ENCODE results near the gene CCNK. TPM values are rescaled to one million over a fixed set of nuclear protein-coding genes. Genes with fewer than 3 reads are reported as not detected.

CCNK gene
- total RNA-seq, 1 experiment from 2014 or later = 14.7 TPM

DNA sequence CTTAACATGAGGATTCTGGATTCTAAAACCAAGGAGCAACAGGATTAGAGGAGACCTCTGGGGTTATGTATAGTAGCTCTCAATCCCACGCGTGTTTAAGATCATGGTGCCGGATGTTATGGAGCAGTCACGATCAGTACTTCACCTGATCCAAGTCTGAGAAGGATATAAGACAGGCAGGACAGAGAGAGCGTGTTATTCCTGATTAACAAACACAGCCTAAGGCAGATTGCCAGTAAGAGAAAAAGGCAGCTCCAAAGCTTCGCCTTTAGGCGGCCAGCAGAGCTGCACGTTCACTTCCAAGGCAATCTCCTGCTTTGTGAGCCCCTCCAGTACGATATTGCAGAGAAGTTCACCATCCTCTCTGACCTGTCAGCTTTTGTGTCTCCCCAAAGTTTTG lies 6.0 kb upstream of the CCNK start:
- no peak for DNase-seq
- Histone ChIP-seq H3K36me3 (replicated peaks; ENCODE audit: control insufficient read depth, insufficient read depth, low read length) (no peaks in the 10 kb centered on the region), H3K27me3 (ENCODE audit: control insufficient read depth, insufficient read depth, low read length) (no peaks in the 10 kb centered on the region), H3K4me3 (ENCODE audit: insufficient read depth, low read depth, low read length) (no peak overlapping the region)

DNA sequence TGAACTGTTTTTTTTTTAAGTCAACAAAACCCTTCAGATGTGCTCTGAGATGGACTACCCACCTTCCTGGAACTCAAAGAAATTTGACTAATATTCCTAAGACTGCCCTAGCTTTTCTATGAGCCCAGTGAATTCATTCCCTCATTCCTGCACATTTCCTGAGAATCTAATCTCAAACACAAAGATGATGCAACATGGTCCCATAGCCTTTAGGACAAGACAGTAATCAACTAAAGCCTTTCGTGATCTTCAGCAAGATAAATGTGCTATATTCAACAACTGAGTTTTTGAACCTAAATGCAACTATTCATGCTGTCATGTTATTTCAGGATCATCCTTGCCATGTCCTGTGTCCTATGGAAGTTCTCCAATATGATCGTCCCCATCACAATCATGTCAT lies 5.5 kb upstream of the CCNK start:
- DNase-seq = no peak
- Histone ChIP-seq H3K27me3 (ENCODE audit: control insufficient read depth, insufficient read depth, low read length) (no peaks in the 10 kb centered on the region), H3K36me3 (replicated peaks; ENCODE audit: control insufficient read depth, insufficient read depth, low read length) (no peaks in the 10 kb centered on the region), H3K4me3 (ENCODE audit: insufficient read depth, low read depth, low read length) (no peak overlapping the region)

- no peak overlapping the region for H3K4me3 ChIP-seq (ENCODE audit: insufficient read depth, low read depth, low read length)
- no peak for DNase-seq
- no peaks in the 10 kb centered on the region for H3K27me3 ChIP-seq (ENCODE audit: control insufficient read depth, insufficient read depth, low read length)
- no peaks in the 10 kb centered on the region for H3K36me3 ChIP-seq (replicated peaks; ENCODE audit: control insufficient read depth, insufficient read depth, low read length)
Observed at GRCh38 chr14:99476864-99477263, 4.3 kb upstream of the CCNK start.

GRCh38 chr14:99478128-99478527 lies 3.1 kb upstream of the CCNK start:
- H3K36me3 ChIP-seq (replicated peaks; ENCODE audit: control insufficient read depth, insufficient read depth, low read length) = no peaks in the 10 kb centered on the region
- no peaks in the 10 kb centered on the region for H3K27me3 ChIP-seq (ENCODE audit: control insufficient read depth, insufficient read depth, low read length)
- no peak overlapping the region for H3K4me3 ChIP-seq (ENCODE audit: insufficient read depth, low read depth, low read length)
- DNase-seq = no peak

- Histone ChIP-seq H3K4me3 (ENCODE audit: insufficient read depth, low read depth, low read length) (peak overlapping the region; percentile 75), H3K27me3 (ENCODE audit: control insufficient read depth, insufficient read depth, low read length) (no peaks in the 10 kb centered on the region), H3K36me3 (replicated peaks; ENCODE audit: control insufficient read depth, insufficient read depth, low read length) (no peaks in the 10 kb centered on the region)
- no peak for DNase-seq
Observed at GRCh38 chr14:99479160-99479905, 1.9 kb upstream of the CCNK start.

DNA sequence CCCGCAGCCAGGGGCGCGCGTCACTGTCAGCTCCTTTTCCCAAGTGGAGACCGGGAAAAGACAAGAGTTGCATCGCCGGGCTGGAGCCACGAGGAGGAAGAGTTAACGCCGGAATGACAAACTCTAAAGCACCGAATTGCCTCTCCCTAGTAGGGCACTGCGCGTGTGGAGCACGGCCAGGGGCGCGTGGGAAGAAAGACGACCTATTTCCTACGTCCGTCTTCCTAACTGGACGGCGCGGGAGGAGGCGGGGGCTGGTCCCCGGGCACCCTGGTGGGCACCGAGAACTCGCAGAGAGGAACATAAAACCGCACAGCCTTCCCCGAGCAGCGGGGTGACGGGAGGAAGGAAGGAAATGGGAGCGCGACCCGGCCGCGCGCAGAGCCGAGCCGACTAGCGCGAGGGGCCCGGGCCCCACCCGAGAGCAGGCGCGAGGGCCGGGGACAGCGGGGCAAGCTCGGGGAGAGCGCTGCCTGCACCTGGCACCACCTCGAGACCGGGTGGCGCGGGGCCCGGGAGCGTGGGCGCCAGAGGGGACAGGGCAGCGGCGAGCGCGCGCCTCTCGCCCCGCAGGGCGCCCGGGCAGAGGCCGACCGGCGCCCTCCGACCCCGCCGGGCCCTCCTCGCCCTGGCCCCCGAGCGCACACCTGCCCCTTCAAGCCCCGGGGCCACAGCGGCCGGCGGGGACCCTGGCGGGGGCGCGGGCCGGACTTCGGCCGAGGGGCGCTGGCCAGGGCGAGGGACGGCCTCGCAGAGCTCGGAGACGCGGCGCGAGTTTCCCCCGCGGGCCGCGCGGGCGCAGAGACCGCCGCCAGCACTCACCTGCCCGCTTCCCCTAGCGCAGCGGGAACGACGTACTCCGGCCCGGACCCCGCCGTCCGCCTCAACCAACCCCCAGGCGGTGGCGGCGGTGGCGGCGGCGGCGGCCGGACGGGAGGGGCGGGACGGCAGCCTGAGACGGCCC lies 1.0 kb upstream of the CCNK start, which contains the start of gene SETD3:
SETD3 (minus strand) TSS at position 954 of the 964 bp plus-strand sequence. CDS start 15,054 bp downstream, outside the sequence.
- no peaks in the 10 kb centered on the region for H3K36me3 ChIP-seq (replicated peaks; ENCODE audit: control insufficient read depth, insufficient read depth, low read length)
- H3K27me3 ChIP-seq (ENCODE audit: control insufficient read depth, insufficient read depth, low read length) = no peaks in the 10 kb centered on the region
- peak within 1 kb of the TSS; percentile 94 for H3K4me3 ChIP-seq (ENCODE audit: insufficient read depth, low read depth, low read length)
- peak; percentile 77 for DNase-seq

DNA sequence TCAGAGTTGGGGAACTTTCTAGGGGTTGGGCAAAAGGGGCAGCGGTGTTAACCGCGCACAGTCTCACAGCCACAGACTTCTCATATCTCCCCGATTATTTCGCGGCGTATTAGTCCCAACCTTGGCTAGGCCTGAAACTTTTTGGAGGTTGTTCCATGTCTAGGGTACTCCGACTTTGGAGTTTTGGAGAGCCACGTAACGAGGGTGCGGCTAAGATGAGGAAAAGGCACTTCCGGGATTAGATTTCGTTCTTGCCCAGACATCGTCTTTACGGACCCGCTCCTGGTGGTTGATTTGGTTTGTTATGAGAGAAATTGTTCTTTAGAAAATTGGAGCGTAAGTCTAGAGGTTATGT lies 513 bp downstream of the CCNK start:
- DNase-seq = no peak

DNA sequence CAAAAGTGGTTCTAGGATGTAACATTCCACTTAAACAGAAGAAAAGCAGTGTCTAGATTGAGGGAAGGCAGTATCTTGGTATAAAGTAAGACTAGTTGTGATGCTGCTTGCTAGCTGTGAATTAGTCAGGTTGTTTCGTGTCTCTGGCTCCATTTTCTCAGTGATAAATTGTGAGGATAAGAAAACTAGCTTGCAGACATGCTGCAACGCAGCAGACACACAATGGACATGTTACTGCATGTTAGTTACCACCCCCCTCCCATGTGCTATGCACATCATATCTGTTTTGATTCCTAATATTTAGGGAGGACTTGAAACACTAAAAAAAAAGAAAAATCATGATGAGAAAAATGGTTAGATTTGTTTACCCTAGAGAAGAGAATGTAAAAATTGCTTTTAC lies 2.9 kb downstream of the CCNK start:
- H3K27me3 ChIP-seq (ENCODE audit: control insufficient read depth, insufficient read depth, low read length) = no peaks in the 10 kb centered on the region
- H3K36me3 ChIP-seq (replicated peaks; ENCODE audit: control insufficient read depth, insufficient read depth, low read length) = no peaks in the 10 kb centered on the region
- DNase-seq = no peak
- no peak overlapping the region for H3K4me3 ChIP-seq (ENCODE audit: insufficient read depth, low read depth, low read length)

More for the DNA sequence above, 513 bp downstream of the CCNK start:
- H3K4me3 ChIP-seq (ENCODE audit: insufficient read depth, low read depth, low read length) = peak overlapping the region; percentile 94
- no peaks in the 10 kb centered on the region for H3K27me3 ChIP-seq (ENCODE audit: control insufficient read depth, insufficient read depth, low read length)
- no peaks in the 10 kb centered on the region for H3K36me3 ChIP-seq (replicated peaks; ENCODE audit: control insufficient read depth, insufficient read depth, low read length)

- no peak for DNase-seq
- Histone ChIP-seq H3K27me3 (ENCODE audit: control insufficient read depth, insufficient read depth, low read length) (no peaks in the 10 kb centered on the region), H3K36me3 (replicated peaks; ENCODE audit: control insufficient read depth, insufficient read depth, low read length) (peaks cover 33% of the 10 kb centered on the region), H3K4me3 (ENCODE audit: insufficient read depth, low read depth, low read length) (no peak overlapping the region)
Observed at GRCh38 chr14:99497341-99497740, 16.1 kb downstream of the CCNK start.

- no peaks in the 10 kb centered on the region for H3K27me3 ChIP-seq (ENCODE audit: control insufficient read depth, insufficient read depth, low read length)
- H3K36me3 ChIP-seq (replicated peaks; ENCODE audit: control insufficient read depth, insufficient read depth, low read length) = peaks cover 31% of the 10 kb centered on the region
- no peak for DNase-seq
- no peak overlapping the region for H3K4me3 ChIP-seq (ENCODE audit: insufficient read depth, low read depth, low read length)
Observed at GRCh38 chr14:99497894-99498293, 16.7 kb downstream of the CCNK start.

DNA sequence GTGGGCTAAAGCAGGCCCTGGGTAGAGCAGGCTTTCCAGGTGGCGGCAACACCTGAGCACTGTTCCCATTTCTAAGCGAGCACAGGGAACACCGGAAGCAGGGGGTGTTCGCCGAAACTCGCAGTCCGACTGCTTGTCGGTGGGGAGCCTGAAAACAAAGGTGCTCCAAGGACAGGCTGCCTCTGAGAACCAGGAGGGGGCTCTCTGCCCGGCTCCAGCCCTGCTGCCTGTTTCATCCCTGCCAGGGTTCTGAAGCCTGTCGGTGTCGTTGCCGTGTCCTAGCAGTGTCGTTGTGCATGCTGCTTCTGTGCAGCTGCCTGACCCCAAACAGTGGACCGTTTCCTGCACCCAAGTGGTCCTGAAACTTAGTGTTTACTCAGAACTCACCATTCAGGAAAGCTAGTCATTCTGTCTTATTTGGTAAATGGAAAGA lies 21.8 kb downstream of the CCNK start:
- Histone ChIP-seq H3K4me3 (ENCODE audit: insufficient read depth, low read depth, low read length) (no peak overlapping the region), H3K27me3 (ENCODE audit: control insufficient read depth, insufficient read depth, low read length) (no peaks in the 10 kb centered on the region), H3K36me3 (replicated peaks; ENCODE audit: control insufficient read depth, insufficient read depth, low read length) (peaks cover 42% of the 10 kb centered on the region)
- peak; percentile 90 for DNase-seq

DNA sequence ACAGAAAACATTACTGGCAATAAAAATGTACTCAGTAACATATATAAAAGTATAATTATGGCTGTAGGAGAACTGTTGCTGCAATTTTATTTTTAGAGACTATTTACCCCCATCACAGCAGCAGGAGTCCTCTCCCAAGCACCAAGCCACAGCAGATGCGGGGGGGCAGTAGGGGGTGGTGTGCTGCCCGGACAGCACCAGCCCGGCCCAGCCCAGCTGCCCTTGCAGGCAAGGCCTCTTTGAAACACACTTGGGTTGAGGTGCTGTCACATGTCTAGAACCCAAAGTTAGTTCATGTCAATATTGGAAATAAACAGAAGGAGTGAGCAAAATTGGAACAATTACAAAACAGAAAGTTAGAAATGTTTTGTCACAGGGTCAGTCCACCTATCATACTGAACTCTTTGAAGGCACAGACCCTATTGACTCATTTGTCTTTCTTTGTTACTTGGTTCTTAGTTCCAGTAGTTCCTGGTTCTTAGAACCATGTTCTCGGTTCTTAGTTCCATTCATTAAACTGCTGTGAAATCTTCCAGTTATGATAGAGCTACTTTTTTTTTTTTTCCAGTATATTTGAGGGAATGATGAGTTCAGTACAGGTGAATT lies 22.7 kb downstream of the CCNK start:
- no peak overlapping the region for H3K4me3 ChIP-seq (ENCODE audit: insufficient read depth, low read depth, low read length)
- no peaks in the 10 kb centered on the region for H3K27me3 ChIP-seq (ENCODE audit: control insufficient read depth, insufficient read depth, low read length)
- peaks cover 46% of the 10 kb centered on the region for H3K36me3 ChIP-seq (replicated peaks; ENCODE audit: control insufficient read depth, insufficient read depth, low read length)
- DNase-seq = no peak

DNA sequence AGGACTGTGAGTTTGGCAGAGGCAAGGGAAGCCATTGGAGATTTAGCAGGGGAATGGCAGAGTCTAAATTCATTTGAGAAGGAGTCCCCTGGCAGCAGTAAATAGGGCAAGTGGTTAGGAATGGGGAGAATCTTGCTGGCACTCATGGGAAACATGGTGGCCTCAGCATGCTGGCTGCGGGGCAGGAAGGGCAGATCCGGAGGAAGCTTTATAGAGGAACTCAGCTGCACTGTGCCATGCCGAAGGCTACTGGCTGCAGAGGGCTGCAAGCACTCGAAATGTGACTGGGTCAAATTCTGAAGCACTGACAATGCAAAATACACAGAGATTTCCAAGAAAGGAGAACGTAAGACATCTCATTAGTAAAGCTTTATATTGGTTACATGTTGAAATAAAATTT lies 23.9 kb downstream of the CCNK start:
- Histone ChIP-seq H3K4me3 (ENCODE audit: insufficient read depth, low read depth, low read length) (no peak overlapping the region), H3K36me3 (replicated peaks; ENCODE audit: control insufficient read depth, insufficient read depth, low read length) (peaks cover 48% of the 10 kb centered on the region), H3K27me3 (ENCODE audit: control insufficient read depth, insufficient read depth, low read length) (no peaks in the 10 kb centered on the region)
- no peak for DNase-seq

GRCh38 chr14:99506276-99506675 lies 25.1 kb downstream of the CCNK start:
- no peak for DNase-seq
- Histone ChIP-seq H3K36me3 (replicated peaks; ENCODE audit: control insufficient read depth, insufficient read depth, low read length) (peaks cover 44% of the 10 kb centered on the region), H3K4me3 (ENCODE audit: insufficient read depth, low read depth, low read length) (no peak overlapping the region), H3K27me3 (ENCODE audit: control insufficient read depth, insufficient read depth, low read length) (no peaks in the 10 kb centered on the region)
